Stimulated activated CD8-positive, alpha-beta memory T cell treated with anti-CD3 and anti-CD28 coated beads, Interleukin-7, amount 100 ng/mL, for 4 hours (primary cell): Measurements from ENCODE around the gene C17orf67.

Experiments used
- DNase-seq, 2 donors: peaks; one replicate each; pipeline ENCODE4 v3.0.0-alpha.2; 2020; ENCODE audit warnings: low read depth in 2 of 2

The C17orf67 gene

DNA sequence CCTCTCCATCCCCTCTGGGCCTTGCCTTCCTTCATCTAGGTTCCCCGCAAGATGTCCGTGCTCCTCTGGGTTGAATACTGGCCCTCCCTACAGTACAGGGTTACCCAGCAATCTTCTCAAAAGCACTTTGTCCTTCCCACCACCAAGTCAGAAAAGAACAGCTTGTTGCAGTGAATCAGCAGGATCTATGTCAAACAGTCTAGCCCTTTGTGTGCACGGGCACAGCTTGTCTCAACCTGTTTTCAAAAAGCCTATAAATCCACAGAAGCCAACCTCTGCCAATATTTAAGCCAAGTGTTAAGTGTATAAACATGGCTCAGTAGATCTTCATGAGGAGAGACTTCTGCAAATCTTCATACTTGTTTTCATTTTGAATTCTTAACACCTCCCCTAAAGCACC, 25.2 kb downstream of the C17orf67 start:
- no peak for DNase-seq

DNA sequence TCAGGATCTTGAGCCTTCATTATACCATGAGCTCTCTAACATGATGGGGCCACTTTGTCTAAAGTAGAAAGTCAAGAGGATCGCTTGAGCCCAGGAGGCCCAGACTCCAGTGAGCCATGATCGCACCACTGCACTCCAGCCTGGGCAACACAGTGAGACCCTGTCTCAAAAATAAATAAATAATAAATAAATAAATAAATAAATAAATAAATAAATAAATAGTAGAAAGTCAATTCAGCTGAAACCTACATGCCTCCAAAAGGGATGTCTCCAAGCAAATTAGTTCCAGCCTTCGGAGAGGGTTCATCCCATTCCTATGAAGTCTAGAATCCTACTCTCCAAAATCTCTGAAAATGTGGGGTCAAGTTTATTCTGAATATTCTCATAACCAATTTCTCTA, 26.0 kb downstream of the C17orf67 start:
- no peak for DNase-seq

DNA sequence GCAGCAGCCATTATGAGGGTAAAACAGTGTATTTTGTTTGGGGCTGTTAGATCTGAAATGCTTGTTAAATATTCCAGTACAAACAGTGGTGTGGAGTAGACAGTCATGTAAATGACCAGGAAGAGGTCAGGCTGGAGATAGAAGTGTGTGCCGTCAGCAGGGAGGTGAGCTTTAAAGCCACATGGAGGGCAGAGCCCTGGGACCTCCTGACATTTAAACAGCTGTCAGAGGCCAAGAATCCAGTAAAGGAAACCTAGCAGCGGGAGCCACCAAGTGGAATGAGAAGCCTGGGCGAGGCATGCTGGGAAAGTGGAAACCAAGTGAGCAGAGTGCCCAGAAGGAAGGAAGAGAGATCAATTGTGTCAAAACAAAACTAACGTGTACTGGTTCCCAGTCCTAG, 26.8 kb downstream of the C17orf67 start:
- DNase-seq, result no peak

DNA sequence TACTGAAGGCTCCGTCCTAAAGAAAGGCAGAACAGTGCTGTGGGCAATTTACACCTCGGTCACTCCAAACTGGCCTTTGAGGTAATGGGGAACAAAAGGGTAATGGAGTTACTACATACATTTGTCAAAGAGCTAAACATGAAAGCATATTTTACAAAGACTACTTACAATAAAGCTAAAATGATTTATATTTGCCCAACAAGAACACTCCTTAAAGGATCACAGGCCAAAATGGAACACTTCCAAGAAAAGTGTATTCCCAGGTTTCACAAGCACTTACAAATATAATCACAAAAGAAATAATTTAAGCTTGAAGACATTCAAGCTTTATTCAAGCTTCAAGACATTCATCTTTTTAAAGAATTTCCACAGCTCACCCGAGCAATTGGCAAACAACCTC, 29.3 kb downstream of the C17orf67 start:
- no peak for DNase-seq

DNA sequence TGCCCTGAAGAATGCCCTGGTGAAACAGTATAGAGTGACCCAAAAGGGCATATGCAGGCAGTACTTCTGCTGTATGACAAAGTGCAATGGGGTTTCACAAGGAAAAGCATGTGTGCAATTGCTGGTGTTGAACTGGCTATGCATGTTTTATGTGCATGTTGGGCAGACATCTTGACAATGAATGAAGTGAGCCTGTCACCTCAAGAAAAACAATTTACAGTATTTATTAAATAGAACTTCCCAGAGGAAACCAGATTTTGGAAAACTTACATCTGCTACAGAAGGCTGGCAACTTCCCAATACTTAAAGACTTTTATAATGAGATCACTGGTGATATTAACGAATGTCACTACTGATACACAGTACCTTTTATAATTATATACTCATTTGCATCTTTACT, 30.6 kb downstream of the C17orf67 start:
- no peak for DNase-seq

DNA sequence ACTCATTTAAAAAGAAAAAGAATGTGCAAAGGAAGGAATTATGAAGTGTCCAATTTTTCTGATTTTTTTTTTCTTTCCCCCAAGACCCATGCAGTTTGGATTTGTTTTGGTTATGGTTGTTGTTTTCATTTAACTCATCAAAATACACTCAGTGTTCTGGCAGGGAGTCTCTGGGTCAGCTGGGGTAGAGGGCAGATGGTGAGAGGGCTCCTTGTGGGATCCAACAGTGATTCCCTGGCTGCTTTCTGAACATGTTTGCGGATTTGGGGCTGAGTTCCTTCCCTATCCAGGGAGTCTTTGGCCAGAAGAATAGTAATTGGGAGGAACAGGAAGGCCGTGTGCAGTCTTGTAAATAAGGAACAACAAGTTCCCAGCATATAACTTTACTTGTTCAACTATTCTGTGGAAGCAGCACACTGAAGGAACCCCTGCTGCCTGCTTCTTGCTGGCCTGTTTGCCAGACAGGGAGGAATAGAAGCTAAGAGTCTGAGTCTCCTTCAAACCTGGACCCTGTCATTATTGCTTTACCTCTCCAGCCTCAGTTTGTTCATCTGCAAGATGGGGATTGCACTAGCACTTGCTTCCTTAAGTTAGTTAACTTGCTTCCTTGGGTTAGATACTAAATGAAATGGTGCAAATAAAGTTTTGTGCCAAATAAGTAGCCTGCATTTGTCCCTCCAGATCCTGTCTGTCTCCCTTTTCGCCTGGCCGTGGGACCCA, 32.1 kb downstream of the C17orf67 start:
- no peak for DNase-seq

DNA sequence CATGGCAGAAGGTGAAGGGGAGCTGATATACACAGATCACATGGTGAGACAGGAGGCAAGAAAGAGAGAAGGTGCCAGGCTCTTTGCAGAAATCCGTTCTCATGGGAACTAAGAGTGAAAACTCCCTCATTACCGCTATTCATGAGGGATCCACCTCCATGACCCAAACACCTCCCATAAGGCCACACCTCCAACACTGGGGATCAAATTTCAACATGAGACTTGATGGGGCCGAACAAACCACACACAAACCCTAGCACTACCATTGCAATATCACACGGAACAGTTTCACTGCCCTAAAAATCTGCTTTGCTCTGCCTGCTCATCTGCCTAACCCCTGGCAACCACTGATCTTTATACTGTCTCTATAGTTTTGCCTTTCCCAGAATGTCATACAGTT, 34.8 kb downstream of the C17orf67 start:
- no peak for DNase-seq

DNA sequence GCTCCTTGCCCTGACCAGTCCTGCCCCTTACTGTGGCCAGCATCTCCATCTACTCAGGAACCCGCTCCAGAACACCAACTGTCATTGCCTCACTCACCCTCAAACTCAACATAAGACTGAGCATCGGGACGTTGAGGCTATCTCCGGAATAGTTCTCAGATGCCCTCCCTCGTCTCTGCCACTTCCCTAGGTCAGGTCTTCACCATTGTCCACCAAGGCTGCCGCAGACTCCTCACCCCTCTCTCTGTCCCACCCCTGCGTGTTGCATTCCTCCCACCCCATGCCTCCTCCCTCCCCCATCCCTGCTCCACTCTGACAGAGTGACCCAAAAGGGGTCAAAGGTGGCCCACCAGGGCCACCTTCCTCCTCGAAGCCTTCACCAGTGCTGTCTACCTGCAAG, 37.2 kb downstream of the C17orf67 start:
- DNase-seq, result no peak

DNA sequence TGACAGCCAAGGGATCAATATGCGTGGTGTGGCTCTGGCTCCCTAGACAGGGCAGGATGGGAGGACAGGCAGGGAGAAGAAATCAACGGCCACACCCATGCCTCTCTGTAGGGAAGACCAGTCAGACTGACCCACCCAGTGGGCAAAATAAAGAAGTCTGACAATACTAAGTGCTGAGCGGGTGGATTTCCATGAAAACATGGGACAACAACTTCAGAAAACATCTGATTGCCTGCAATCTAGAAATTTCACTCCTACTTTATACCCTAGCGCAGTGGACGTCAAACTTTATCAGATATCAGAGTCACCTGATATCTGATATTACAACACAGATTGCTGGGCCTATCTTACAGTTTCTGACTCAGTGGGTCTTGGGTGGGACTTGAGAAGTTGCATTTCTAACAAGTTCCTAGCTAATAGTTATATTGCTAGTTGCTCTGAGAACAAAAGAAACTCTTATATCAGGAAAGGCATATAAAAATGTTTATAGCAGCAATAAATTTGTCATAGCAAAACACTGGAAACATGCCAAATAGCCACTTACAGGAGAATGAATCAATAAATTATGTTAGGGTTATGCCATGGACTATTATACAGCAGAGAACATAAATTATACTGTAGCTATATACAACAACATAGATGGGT, 38.4 kb downstream of the C17orf67 start:
- no peak for DNase-seq

DNA sequence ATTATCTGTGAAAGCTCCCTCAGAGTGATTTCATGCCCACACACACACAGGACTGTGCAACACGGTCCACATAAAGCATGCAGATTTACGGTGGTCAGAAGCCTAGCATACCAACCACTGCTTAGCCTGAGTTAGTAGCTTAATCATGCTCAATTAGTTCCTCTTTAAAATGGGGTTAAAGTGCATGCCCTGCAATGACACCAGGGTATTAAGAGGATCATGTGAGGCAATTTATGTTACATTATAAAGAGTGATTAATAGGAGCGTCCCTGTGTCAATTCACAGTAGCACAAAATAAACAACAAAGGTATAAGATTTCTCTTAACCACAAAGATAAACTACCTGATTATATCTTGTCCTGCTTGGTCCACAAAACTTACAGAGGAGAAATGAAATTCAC, 39.8 kb downstream of the C17orf67 start:
- no peak for DNase-seq

DNA sequence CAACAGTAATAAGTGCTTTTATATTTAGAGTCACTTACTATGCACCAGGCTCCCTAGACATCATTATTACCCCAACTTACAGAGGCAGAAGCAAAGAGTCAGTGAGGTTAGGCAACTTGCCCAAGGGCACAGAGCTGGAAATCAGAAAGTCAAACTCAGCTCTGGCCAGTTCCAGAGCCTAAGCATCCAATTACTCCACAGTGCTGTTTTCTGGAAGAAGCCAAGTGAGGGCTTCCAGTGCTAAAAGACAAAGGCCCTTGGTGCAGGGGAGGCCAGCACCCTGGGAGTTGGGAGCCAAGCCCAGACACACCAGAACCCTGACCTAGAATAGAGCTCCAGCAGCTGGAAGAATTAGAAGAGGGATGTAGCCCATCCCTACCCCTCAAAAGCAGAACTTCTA, 40.2 kb downstream of the C17orf67 start:
- no peak for DNase-seq

DNA sequence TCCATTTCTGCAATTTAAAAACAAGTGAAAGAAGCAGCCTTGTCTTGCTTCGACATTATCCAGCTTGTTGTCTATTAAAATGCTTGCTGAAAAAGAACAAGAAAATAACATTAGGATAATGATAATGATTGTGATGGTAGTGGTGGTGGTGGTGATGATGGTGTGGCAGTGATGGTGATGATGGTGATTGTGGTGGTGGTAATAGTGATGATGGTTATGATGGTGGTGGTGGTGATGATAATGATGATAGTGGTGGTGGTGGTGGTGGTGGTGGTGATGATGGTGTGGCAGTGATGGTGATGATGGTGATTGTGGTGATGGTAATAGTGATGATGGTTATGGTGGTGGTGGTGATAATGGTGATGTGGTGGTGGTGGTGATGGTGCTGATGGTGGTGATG, 41.5 kb downstream of the C17orf67 start:
- no peak for DNase-seq

DNA sequence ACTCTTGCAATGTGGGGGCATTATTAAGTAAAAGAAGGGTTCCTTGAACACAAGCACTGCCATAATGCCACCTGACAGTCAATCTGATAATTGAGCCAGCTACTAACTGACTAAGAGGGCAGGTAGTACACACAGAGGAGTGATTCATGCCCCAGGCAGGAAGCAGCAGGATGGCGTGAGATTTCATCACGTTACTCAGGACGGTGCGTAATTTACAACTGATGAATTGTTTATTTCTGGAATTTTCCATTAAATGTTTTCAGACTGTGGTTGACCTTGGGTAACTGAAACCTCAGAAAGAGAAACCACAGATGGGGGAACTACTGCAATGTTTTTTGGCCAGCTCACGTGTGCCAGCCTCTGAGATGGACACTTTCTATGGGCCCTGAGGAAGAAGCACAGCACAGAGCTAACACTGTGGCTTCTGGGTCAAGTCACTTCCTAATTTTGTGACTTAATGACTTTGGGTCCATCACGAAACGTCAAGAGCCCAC, 46.7 kb downstream of the C17orf67 start:
- peak; percentile 40 to 45 for DNase-seq

DNA sequence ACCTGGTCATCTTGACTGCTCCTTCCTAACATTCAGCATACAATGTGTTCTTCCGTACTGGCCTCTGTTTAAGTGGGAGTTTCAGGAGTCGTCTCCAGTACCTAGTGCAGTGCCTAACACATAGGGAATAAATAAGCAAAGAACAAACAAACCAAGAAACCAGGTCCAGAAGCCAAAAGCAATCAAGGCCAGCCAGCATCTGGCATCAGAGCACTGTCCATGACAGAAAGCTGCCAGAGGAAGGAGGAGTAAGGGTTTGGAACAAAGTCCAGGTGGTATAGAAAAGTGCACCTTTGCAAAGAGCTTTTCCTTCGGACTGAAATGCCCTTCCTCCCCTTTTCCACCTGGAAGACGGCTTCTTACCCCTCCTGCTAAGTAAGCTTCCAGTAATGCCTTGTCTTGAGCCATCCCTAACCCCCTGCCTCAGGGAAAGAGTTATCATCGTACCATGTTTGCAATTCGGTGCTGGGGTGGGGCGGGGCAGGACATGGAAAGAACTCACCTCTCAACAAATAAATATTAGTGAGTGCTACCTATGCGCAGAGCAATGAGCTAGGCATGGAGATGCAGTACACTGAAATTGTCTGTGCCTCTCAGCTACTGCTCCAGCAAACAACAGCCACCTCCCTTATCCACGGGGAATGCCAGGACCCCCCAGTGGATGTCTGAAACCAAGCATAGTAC, 47.6 kb downstream of the C17orf67 start:
- DNase-seq, result no peak

DNA sequence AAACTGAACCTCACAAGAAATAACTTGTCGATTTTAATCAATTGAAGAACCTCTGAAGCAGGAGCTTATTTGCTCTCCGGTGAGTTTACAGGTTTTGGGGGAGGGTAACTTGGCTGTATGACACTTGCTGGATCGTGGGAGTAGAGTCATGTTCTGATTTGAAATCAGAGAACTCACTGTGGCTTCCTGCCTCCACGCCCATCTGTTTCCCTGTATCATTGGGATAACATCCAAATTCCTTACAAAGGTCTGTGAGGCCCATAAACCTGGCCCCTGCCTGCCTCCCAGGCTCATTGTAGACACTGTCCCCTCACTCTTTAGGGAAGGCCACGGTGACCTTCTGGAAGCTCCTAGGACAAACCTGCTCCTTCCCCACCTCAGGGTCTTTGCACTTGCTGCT, 48.3 kb downstream of the C17orf67 start:
- DNase-seq, result no peak

DNA sequence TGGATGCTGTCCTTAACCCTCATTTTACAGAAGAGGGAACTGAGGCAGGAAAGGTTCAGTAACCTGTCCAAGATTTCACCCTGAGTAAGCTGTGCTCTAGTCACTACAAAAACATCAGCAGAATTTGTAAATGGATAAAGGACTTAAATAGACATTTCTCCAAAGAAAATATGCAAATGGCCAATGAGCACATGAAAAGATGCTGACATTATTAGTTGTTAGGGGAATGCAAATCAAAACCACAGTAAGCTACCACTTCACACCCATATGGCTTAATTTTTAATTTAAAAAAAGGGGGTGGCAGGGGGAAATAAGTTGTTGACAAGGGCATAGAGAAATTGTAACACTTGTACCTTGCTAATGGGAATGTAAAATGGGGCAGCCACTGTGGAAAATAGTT, 51.4 kb downstream of the C17orf67 start:
- no peak for DNase-seq

DNA sequence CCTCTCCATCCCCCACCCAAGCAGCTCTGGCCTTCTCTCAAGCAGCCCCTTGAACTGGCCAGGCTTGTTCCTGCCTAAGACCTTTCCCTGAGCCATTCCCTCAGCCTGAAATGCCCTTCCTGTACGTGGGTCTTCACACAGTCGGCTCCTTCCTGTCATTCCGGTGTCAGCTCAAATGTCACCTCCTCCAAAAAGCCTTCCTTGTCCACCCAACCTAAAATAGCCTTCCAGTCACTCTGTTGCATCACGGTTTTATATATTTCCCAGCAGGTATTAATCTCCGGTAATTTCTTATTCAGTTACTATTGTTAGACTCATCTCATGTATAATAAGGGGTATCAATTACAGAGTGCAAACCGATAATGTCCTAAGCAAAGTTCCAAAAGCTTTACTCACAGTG, 51.8 kb downstream of the C17orf67 start:
- no peak for DNase-seq

DNA sequence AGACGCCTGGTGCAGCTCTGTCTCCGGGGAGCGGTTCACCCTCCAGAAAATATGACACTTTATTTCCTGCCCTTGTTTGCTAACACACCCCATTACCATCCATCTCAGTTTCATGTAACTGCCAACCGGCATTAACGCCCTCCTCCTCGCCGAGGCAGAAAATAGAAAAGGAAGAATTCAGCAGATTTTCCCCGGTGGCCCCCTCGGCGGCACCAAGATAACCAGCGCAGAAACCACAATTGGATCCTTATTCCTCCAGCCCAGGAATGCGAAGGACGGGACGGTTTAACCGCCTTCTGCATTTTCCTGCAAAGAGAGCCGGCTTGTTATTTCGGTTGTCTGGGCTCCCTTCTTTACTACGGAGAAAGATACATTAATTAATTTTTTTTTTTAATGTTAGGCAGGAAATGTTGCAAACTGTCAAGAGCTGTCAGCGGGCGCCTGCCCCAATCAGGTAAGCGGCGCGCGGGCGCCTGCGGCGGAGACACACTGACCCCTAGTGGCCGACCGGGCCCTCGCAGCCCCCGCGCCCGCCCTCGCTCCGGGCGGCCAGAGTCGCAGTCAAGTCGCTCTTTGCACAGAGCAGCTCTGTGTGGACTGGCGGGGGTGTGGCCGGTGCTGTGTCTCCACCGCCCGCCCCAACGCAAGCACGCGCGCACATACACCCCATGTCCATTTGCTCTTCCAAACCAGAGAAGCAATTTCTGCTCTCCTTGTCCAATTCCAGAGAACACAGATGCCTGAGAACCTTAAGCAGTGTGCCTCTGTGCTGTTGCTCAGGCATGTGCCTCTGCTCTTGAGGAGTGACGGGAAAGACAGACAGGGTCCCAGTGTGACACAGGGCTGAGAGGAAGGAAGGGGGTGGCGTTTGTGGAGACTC, 53.6 kb downstream of the C17orf67 start:
- DNase-seq, result peak; percentile 49 to 73

DNA sequence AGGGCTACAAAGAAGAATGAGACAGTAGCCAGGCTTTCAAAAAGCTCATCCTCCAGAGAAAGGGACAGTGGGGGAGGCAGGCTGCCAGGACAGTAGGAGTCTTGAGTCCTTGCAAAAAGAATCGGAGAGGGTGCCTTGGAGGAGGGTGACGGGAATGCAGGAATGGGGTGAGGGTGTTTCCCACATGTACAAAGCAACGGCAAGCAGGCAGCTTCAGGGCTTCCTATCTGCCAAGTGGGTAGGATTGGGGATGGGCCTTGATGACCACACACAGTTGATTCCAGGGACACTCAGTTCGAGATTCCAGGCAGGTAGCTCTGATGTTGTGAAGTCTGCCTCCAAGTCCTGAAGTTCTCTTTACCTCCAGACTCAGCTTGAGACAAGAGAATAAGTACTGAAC, 54.4 kb downstream of the C17orf67 start:
- no peak for DNase-seq

DNA sequence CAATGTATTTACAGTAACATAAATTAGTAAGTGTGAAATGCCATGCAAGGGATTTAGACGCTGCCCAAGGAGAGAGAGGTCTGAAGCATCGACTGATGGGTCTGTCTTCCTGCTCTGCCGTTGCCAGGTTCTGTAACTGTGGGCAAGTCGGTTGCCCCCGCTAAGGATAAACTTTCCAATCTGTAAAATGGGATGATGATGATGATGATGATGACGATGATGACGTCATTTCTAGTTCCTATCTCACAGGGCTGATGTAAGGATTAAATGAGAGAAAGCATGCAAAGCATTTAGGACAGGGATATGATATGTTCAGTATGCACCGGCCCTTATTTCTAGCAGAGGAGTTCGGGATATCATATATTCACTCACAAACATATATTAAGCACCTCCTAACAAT, 54.8 kb downstream of the C17orf67 start:
- no peak for DNase-seq

DNA sequence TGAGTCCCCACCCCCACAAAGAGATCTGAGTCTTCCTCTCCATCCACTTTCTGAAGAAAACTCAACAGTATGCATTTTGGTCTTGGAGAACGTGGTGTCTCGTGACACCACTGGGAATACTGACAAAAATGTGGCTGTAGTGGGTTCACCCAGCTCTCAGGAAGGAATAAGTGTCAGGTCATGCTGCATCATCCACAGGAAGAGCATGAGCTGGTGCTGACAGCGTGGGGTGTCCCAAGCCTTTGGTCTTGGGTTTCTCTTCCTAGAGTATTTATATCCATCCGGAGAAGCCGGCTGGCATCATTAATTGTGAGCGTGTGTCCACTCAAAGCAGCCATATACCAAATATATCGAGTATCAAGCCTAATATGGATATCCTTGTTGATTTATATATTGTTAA, 55.9 kb downstream of the C17orf67 start:
- DNase-seq, result no peak

DNA sequence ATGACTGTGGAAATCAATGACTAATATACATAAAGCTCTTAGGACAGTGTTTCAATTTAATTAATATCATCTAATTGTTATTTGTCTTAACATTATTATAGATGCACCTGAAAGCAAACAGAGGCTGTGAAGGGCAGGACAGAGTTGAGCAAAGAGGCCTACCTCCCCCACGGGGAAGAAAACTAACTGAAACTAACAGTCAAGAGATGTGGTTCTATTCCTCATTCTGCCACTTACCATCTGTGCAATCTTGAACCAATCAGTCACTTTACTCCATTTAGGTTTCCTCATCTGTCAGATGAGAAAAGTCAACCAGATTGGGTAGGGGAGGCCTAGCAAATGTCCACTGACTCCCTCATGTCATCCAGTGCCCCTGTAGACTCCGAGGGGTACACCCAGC, 59.1 kb downstream of the C17orf67 start:
- no peak for DNase-seq
